Activated gamma-delta T cell (primary cell): Measurements from ENCODE around the gene PHKA2.
A peak's percentile ranks its signal among the peaks of the same experiment; 100 is the strongest.

Source experiments
- DNase-seq: peaks from one replicate; lab custom pipeline; 2025; lab: John Stamatoyannopoulos, UW

PHKA2 gene

DNA sequence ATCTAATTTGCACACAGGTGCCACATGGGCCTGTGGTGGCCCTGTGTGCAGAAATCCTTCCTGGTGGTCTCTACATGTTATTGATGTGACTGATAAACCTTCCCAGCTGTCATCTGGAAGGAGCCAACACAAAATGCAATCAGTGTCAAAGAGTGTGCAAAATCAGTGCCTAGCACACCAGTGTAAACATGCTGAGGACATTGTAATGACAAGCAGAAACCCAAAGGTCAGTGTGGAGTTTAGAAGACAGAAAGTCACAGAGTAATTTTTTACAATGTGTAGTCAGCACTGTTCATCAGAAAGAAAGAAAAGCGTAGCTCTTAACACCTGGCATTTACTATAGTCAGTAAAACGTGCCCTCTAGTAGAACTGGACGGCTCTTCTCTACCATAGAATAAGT, 50.3 kb downstream of the PHKA2 start:
- DNase-seq, result no peak

DNA sequence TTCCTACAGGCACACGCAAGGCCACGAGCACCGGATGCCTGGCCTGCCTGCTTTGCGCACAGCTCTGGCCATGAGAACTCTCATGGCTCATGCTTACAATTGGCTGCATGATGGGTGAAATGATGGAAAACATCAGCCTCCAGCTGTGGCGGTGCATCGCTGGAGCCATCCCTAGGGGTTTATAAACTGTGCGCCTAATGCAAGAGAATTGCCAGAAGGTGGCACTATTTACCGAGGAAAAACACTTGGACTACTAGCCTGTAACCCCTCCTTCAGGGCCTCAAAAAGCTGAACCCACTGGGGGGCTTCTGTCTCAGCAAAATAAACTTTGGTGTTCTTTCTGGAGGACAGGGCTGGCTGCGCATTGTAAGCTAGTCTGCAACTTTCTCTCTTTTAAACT, 51.9 kb downstream of the PHKA2 start:
- DNase-seq, result no peak

DNA sequence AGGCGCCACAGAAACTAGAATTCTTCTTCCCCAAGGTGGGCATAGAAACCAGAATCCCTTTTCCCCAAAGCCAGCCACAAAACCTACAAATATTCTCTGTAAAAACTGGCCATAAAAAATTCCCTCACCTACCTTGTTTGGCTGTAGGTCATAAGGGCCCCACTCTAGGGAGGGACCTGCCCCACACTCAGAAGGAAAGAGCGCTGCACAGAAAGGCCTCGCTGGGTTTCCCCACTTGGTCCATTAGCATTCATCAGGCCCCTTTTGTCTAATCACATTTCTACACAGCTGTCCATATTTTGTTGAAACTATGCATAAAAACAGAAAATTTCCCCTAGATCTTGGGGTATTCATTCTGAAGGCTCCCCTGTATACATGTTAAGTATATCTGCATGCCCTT, 54.1 kb downstream of the PHKA2 start:
- DNase-seq, result no peak

DNA sequence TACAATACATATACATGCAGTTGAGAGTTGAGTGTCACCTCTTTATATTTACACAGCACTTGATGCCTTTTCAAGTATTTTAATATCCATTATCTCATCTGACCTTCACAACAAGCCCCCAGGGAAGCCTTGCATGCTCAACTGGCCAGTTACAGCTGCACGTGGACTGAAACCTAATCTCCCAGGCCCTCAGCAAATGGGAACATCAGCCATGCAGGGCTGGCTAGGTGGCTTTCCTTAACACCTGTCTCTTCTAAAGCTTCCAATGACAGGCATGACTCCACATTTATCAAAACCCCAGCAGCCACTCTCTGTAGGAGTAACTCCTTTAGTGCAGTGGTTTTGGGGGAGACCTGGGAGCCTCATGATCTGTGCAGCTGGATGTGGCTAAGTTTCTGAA, 56.4 kb downstream of the PHKA2 start:
- no peak for DNase-seq

DNA sequence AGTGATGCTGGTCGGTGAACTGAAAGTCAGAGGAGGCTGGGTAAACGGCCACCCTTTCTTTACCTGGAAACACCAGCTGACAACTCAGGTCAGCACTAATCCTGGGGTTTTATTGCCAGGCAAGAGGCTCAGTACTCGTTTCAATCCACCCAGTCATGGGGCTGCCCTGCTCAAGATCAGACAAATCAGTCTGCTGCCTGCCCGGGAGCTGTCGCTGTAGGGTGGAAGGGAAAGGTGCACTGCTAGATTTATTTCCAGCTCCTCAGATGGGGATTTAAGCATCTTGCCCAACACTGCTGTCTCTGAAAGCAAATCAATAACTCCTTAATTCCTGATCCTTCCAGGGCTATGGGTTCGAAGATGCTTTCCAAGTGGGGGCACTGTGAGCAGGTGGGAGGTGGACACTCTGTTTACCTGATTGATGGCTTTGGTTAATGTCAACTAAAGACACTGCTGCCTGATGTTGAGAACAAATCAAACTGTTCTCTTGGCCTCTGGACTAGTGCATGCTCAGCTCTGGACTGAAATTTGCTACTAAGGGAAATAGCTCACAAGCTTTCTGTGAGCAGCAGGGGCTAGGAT, 59.3 kb downstream of the PHKA2 start:
- DNase-seq, result no peak

DNA sequence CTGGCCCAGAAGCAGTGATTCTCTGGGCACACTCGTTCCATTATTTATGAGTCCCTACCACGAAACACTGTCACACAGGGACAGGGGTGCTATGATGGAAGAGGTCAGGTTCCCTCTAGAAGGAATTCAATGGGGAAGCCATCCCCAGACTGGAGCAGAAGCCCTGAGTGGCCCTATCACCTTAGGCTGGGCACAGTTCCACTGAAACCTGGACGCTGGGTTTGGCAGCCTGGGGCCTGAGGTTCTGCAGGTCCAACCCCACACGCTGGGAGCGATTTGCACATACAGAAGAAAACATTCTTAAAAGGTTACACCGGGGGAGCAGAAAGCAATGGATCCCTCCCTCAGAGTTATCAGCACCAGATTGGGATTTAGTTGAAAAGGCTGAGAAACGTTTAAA, 63.3 kb downstream of the PHKA2 start:
- DNase-seq, result no peak

DNA sequence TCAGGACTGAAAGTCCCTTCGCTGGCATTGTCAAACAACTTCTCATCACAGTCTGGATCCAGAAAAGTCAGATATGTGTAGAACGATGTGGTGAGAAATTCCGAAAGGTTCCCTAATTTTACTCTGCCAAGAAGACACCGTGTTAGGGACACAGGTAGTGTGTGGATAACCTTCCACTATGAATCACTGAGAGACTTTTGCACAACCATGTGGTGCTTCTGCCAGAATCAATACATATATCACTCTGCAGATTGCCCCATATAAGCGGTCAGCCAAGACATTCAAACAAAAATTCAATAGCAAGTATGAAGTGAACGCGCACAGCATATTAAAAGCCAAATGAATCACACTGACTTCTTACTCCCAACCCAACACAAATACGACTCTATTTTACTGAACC, 63.8 kb downstream of the PHKA2 start:
- no peak for DNase-seq

DNA sequence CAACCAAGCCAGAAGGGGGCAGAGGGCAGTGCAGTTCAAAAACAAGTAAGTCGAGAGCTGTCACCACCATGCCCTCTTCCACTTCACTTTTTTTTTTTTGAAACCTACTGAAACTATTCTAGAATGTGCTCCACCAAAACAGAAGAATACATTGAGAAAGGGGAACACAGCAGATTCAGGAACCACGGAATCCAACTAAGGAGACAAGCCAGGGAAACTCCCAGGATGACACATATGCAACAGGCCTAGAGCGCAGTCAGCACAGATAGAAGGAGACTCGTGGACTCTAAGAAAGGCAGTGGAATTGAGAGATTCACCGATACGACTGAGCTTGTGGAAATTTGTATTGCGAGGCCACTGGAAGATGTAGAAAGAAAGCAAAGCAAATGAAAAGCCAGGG, 66.1 kb downstream of the PHKA2 start:
- DNase-seq, result no peak

DNA sequence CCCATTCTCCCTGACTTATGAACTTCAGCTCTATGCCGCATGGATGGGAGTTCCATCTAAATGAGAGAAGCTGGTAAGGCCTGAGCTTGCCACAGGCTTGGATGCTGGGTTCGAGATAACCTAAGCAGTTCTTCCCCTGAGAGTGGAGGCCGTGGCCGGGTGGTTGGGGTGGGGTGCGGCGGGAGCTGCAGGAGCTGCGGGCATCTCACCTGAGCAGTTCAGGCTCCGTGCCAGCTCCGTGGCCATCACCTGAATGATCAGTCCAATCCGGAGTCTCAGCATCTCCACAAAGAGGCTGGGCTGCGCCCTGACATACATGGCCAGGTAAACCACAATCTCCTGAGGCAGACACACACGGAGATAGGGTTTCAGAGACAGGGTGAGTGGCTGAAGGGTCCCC, 77.6 kb downstream of the PHKA2 start:
- DNase-seq, result no peak

DNA sequence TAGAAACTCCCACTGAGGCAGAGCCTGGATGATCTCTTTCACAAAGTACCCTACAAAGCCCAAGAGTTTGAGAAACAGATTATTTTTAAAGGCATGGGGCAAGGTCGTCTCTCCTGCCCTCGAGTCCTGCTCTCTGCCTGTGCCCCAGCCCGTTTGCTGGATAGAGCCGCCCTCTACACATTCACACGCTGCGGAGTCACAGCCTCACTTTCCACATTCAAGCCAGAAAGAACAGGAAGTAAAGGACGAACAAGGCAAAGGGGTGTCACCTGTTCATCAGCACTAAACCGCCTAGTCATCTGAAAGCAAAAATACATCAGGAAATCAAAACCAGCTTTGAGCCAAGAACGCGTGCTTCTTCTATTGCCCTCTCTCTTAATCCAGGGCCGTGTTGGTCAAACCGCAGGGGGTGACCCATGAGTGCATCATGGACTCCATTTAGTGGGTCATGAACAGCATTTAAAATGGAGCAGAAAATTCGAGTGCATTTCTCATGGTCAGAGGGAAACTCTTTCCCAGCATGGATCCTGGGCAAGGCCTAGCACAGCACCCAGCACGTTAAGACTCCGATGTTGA, 83.4 kb downstream of the PHKA2 start:
- no peak for DNase-seq

DNA sequence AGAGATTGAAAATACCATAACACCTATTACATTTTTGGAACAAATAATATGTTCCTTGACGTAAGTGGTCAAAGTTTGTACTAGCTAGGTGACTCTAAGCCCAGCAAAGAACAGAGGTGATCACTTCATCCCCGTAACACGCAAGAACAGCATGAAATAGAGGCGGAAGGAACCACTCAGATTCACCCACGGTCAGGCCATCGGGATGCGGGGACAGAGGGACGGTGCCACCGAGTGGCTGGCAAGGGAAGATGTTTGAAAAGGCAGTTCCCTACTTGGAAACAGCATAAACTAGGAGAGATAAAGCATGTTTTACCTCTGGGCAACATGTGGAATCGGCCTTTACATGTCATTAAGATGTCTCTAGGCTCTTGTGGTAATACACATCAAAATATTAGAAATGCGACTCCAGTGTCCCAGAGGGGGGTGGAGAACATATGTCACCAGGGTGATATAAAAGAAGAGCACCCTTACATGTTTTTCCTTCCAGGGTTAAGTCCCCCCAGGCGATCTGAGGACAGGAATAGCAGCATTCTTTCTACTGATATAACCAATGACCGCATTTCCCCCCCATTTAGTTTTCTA, 84.0 kb downstream of the PHKA2 start:
- no peak for DNase-seq

DNA sequence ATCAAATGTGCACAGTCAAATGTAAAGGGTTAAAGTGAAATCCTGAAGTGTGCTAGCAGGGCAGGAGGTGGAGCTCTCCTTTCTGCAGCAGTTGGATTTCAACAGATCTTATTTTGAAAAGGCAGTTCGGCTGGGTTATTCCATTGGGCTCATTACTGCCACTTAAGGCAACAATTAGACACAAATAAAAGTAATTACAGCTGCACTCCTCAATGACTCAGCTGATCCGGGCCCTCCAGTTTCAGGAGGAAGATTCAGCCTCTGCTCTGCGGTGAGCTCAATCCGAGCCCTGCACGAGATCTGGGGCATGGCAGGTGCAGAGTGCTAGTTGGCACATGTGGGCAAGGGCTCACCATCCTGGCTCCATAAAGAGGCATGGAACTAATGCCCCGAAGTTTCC, 85.4 kb downstream of the PHKA2 start:
- no peak for DNase-seq

DNA sequence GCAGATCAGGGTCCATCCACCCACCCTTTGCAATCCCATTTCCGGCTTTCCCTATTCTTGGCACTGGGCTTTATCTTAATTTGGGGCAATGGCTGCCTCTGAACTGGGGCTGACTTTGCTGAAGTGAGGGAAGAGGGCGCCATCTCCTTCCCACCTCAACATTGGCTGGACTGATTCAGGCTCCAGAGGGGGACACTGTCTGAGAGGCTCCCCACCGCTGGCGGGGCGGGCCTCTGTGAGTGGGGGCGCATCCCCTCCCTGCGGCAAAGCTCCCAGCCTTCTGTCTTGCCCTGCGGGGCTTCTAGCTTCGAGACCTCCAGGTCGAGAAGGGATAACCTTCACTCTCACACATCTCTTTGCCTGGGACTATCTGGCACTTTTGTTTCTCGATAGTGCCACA, 85.8 kb downstream of the PHKA2 start:
- no peak for DNase-seq

DNA sequence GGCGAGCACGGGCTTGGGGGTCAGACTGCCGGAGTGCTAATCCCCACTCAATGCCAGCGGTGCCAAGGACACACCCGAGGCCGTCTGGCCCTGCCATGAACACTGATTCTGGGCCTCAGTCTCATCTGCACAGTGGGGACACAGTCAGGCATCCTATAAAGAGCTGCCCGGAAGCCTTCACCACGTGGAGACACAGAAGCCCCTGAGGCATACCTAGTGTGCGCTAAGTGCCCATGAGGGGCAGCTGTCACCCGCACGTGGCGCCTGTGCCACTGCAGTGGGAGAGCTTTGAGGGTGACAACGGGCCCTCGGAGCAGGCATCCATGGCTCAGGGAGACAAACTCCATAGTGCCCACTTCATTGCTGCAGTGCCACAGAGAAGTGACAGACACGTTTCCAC, 86.3 kb downstream of the PHKA2 start:
- no peak for DNase-seq

DNA sequence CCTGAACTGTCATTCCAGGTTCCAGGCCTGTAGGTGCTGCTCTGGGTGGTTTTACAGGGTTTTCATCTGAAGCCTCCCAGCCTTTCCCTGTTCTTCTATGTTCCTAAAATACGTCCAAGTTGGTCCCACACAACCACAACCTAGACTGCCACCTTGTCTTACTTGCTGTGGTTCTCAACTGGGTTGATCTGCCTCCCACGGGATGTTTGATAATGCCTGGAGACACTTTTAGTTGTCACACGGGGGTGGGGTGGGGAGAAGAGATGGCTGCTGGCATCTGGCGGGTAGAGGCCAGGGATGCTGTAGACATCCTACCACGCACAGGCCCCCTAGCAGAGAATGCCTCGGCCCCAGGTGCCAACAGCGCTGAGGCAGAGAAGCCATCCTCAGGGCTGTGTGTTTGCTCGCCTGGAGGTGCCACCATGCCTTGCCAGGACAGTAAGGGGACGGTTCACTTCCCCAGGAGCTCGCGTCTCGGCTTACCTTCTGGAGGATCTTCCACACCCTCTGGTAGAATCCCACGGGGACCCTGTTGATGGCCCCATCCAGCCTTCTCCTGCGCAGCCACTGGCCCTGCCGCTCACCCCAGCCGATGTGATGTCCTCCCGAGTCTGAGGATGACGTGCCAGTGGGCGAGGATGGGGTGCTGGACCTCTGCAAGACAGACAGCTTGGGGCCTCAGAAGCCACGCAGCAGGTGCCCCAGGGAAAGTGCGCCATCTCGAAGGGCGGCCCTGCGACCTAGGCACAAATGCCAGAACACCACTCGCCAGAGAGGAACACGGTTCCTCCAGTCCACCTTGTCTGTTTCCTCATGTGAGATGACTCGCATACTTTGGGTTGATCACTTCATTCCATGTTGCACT, 87.0 kb downstream of the PHKA2 start:
- no peak for DNase-seq

DNA sequence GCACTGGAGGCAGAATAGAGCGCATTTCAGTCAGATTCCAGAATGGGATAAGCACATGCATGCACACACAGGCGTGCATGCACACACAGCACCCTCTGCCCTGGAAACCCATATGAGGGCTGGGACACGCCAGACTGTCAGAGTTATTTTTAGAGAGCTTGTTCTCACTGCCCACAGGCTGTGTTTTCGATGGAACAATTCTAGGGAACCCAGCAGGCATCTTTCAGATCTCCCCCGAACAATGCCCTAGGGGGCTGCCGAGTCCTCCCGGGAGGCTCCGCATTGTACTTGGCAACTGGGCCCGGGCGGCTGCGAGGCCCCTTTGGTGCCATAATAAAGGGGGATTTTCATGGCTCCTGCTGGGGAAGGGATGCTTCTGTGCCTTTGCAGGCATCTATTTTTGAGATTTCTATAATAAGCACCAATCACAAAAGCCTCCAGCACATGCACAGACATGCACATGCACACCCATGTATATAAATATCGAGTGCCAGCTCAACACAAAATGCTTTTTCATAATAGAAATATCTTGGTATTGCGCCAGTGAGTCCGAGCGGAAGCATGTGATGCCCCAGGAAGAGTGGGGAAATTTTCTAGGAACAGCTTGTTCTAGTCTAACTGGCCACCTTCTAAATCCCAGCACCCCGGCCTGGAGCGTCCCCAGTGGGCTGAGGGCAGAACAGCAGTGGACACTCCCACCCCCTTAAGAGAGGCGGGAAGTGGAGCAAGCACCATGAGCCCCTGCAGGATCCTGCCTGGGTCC, 88.5 kb downstream of the PHKA2 start:
- DNase-seq, result no peak

DNA sequence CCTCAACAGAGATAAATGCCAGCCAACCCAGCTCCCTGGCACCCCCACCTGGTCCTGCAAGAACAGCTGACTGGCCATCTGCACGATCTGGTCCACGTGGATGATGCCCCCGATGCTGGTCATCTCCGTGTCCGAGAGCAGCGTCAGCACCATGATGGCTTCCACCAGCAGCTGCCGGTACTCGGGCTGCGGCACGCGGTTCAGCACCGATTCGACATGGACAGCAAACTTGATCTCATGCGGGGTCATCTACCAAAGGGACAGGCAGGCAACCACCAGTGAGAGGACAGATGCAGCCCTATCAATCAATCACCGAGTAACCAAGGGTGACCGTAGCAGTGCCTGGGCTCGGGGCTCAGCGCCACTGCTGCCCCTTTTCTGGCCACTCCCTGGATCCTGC, 89.8 kb downstream of the PHKA2 start:
- DNase-seq, result no peak

DNA sequence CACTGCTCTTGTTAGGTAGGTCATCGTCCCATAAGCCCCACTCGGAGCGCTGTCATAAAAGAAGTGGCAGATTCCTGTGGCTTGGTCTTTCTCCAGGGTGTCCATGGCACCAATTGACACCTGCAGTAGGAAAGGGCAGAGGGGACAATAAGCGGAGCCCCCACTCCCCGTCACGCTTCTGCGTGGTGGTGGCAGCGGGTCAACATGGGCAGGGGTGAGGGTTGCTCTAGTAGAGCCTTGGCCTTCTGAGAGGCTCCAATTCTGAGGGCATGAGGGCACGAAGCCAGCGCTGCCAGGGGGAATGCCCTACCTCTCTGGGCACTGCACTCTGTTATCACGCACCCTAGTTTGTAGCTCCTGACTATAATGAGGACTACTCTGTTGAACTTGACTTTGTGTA, 90.4 kb downstream of the PHKA2 start:
- DNase-seq, result no peak

DNA sequence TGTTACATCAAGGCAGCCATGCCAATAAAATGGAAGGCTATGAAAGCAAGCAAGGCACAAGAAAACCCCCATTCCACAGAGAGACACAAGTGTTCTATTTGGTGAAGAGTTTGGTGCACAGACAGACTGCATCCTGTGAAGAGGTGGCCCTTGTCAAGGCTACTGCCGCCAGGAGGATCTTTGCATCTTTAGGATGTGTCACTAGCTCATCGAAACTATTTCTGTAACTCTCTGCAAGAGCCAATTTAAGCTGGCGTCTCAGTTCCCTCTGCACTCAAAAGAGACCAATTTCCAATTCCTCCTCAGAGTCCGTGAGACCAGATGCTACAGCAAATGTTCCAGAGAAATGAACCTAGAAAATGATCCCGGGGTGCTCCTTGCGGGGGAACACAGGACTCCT, 91.0 kb downstream of the PHKA2 start:
- DNase-seq, result no peak

DNA sequence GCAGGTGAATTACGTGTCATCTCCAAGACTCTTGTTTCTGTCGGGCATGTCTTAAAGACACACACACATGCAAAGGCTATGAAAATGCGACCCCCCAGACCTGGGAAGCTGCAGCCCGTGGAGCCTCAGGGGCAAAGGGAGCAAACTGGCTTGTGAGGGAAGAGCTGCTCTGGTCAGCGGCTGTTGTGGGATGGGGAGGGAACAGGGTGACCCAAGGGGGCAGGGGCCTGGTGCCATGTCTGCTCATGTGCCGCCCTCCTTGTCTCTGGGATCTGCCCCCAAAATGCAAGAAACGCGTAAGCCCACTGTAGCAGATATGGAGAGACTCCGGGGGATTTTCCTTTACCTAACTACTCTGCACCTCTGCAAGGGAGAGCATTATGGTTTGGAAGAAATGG, 92.4 kb downstream of the PHKA2 start:
- no peak for DNase-seq

DNA sequence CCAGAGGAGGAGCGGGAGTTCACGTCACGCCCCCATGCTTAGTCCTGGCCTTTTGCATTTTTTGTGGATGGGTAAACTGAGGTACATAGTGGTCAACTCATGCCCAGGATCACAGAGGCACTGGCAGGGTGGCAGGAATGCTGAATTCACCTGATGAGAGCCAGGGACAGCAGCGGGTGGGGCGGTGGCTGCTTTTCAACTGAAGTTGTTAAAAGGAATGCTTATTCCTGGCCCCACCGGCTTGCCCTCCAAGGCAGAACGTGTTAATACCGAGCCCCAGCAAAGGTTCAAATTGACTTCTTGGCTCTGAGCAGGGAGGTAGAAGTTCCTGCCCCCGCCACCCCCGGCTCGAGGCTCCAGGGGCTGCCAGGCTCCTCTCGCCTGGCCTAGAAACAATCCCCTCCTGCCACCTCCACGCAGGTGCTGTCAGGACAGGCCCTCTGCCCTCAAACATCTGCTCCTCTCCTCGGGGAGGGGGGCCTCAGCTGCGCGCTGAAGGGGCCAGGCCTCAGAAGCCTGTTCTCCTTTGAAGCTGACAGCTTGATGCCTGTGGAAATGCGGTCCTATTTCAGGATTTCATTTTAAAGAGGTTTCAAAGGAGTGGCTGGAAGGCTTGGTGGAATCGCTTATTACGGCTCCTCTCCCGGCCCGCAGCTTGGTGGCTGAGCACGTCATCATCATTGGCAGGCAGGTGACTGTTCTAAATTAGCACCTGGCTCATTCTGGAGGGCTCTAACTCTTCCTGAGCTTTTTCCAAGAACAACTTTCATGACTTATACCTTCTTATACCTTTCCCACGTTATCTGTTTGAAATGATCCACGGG, 93.0 kb downstream of the PHKA2 start:
- DNase-seq, result peak; percentile 10

DNA sequence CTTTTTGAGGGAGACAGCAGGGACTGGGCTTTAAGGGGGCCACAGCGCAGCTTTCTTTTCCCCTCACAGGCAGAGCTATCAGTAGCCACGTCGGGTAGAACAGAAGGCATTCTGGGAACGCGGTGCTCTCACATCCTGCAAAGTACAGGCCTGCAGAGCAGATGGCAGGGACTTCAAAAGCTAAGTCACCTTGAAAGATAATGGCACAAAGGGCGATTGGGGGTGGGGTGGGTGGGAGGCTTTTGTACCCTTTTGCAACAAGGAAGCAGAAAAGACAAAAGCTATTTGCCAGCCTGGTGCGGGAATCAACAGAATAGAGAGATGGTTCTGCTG, 93.9 kb downstream of the PHKA2 start:
- DNase-seq, result no peak
